SIG-M5 treated with dmso at 0.1 percent for 504 hours (cell line): ENCODE results near the gene CDC45.
A peak's percentile ranks its signal among the peaks of the same experiment; 100 is the strongest.

Source experiments
- DNase-seq: peaks from one replicate; lab custom pipeline; 2025; ENCODE audit not compliant: unreplicated experiment; lab: John Stamatoyannopoulos, UW

CDC45 gene

GRCh38 chr22:19492504-19493174 is 12.9 kb downstream of the CDC45 start:
- DNase-seq: no peak

GRCh38 chr22:19494001-19494560 is 14.4 kb downstream of the CDC45 start:
- no peak for DNase-seq

GRCh38 chr22:19494676-19495173 is 15.0 kb downstream of the CDC45 start:
- no peak for DNase-seq

GRCh38 chr22:19495562-19496323 is 16.0 kb downstream of the CDC45 start:
- no peak for DNase-seq

- DNase-seq: no peak
Measured at GRCh38 chr22:19496324-19496630, 16.6 kb downstream of the CDC45 start.

- no peak for DNase-seq
Measured at GRCh38 chr22:19497245-19497644, 17.5 kb downstream of the CDC45 start.

- DNase-seq: no peak
Measured at GRCh38 chr22:19498154-19498865, 18.6 kb downstream of the CDC45 start.

GRCh38 chr22:19498866-19499190 is 19.1 kb downstream of the CDC45 start:
- no peak for DNase-seq

GRCh38 chr22:19499236-19499879 is 19.6 kb downstream of the CDC45 start:
- no peak for DNase-seq

- no peak for DNase-seq
Measured at GRCh38 chr22:19499880-19500242, 20.1 kb downstream of the CDC45 start.

GRCh38 chr22:19501897-19502447 is 22.3 kb downstream of the CDC45 start:
- no peak for DNase-seq

- no peak for DNase-seq
Measured at GRCh38 chr22:19503367-19503766, 23.6 kb downstream of the CDC45 start.

- DNase-seq: no peak
Measured at GRCh38 chr22:19503869-19504268, 24.1 kb downstream of the CDC45 start.

GRCh38 chr22:19504900-19505734 is 25.4 kb downstream of the CDC45 start:
- no peak for DNase-seq

GRCh38 chr22:19505735-19506126 is 26.0 kb downstream of the CDC45 start:
- no peak for DNase-seq

GRCh38 chr22:19506212-19506611 is 26.5 kb downstream of the CDC45 start:
- no peak for DNase-seq

GRCh38 chr22:19507534-19507861 is 27.8 kb downstream of the CDC45 start:
- no peak for DNase-seq

GRCh38 chr22:19508024-19508776 is 28.5 kb downstream of the CDC45 start:
- no peak for DNase-seq

- no peak for DNase-seq
Measured at GRCh38 chr22:19509191-19509590, 29.5 kb downstream of the CDC45 start.

GRCh38 chr22:19509923-19510322 is 30.2 kb downstream of the CDC45 start:
- peak; percentile 50 for DNase-seq
